ENCODE results near the gene NTN5. TPM values are rescaled to one million over a fixed set of nuclear protein-coding genes. Genes with fewer than 3 reads are reported as not detected.
"Not testable (repeated sequence)": the region's sequence is repeated elsewhere in the genome, so short reads cannot be mapped to it uniquely, and the experiment has no call there.

Gene NTN5
- polyA plus RNA-seq, 1 experiment = 0.10 TPM

GRCh38 chr19:48698046-48698445 lies 25.2 kb upstream of the NTN5 start:
- CTCF ChIA-PET = interaction anchor here (0.8 kb wide), 1 partner anchor 90 kb away, joined by 3 read pairs; no protein-coding TSS in a partner anchor
- TF ChIP-seq CTCF (IDR thresholded peaks at IDR 0.05; ENCODE audit: low read depth, low read length) = no peak
- no peak overlapping the region for H3K4me3 ChIP-seq (ENCODE audit: low read depth, low read length)
- POLR2A ChIA-PET = interaction anchor here (0.7 kb wide), 1 partner anchor 12 kb away, joined by 5 read pairs; no protein-coding TSS in a partner anchor
- H3K9me3 ChIP-seq (ENCODE audit: control insufficient read depth, insufficient read depth, low read length) = peaks cover 1% of the 10 kb centered on the region; the same call in 1 of the 2 replicates
- DNase-seq (ENCODE audit: low read depth, low spot score) = no peak
- H3K27me3 ChIP-seq (ENCODE audit: control insufficient read depth, insufficient read depth, low read length) = peaks cover 14% of the 10 kb centered on the region
- no peak overlapping the region for H3K27ac ChIP-seq (ENCODE audit: low read depth, low read length)

GRCh38 chr19:48696353-48697010 lies 23.7 kb upstream of the NTN5 start:
- no peak for TF ChIP-seq CTCF (IDR thresholded peaks at IDR 0.05; ENCODE audit: low read depth, low read length)
- POLR2A ChIA-PET = interaction anchor here (0.6 kb wide), 2 partner anchors 15 to 18 kb away, joined by 3 to 4 read pairs; no protein-coding TSS in a partner anchor
- Histone ChIP-seq H3K9me3 (ENCODE audit: control insufficient read depth, insufficient read depth, low read length) (no peaks in the 10 kb centered on the region; the same call in 1 of the 2 replicates), H3K4me3 (ENCODE audit: low read depth, low read length) (no peak overlapping the region), H3K27me3 (ENCODE audit: control insufficient read depth, insufficient read depth, low read length) (peaks cover 14% of the 10 kb centered on the region), H3K27ac (ENCODE audit: low read depth, low read length) (no peak overlapping the region)
- DNase-seq (ENCODE audit: low read depth, low spot score) = no peak
- CTCF ChIA-PET = interaction anchor here (0.7 to 1.2 kb wide), 2 partner anchors 21 to 99 kb away, joined by 3 to 5 read pairs; no protein-coding TSS in a partner anchor

GRCh38 chr19:48695743-48696352 lies 23.0 kb upstream of the NTN5 start, which contains the start of gene FUT2:
Gene FUT2, plus strand, starts transcription at chr19:48695971. Its CDS starts 6,986 bp downstream, at chr19:48702957.
- no peak for TF ChIP-seq CTCF (IDR thresholded peaks at IDR 0.05; ENCODE audit: low read depth, low read length)
- POLR2A ChIA-PET = interaction anchor here (0.6 kb wide), 2 partner anchors 15 to 18 kb away, joined by 3 to 4 read pairs; no protein-coding TSS in a partner anchor
- no peak for DNase-seq (ENCODE audit: low read depth, low spot score)
- H3K27ac ChIP-seq (ENCODE audit: low read depth, low read length) = no peak within 1 kb of the TSS
- H3K27me3 ChIP-seq (ENCODE audit: control insufficient read depth, insufficient read depth, low read length) = peaks cover 14% of the 10 kb centered on the region
- no peaks in the 10 kb centered on the region; the same call in 1 of the 2 replicates for H3K9me3 ChIP-seq (ENCODE audit: control insufficient read depth, insufficient read depth, low read length)
- H3K4me3 ChIP-seq (ENCODE audit: low read depth, low read length) = no peak within 1 kb of the TSS
- CTCF ChIA-PET = interaction anchor here (1.2 kb wide), 1 partner anchor 21 kb away, joined by 5 read pairs; no protein-coding TSS in a partner anchor

GRCh38 chr19:48693629-48694028 lies 20.8 kb upstream of the NTN5 start:
- DNase-seq (ENCODE audit: low read depth, low spot score); H3K9me3 ChIP-seq (ENCODE audit: control insufficient read depth, insufficient read depth, low read length); H3K27ac ChIP-seq (ENCODE audit: low read depth, low read length); H3K4me3 ChIP-seq (ENCODE audit: low read depth, low read length): not testable (repeated sequence)
- peaks cover 14% of the 10 kb centered on the region for H3K27me3 ChIP-seq (ENCODE audit: control insufficient read depth, insufficient read depth, low read length)
- POLR2A ChIA-PET = interaction anchor here (0.6 kb wide), 1 partner anchor 106 kb away, joined by 9 read pairs; no protein-coding TSS in a partner anchor
- CTCF ChIA-PET = interaction anchor here (1.9 kb wide), 1 partner anchor 19 kb away, joined by 4 read pairs; no protein-coding TSS in a partner anchor

GRCh38 chr19:48689449-48689848 lies 16.6 kb upstream of the NTN5 start:
- TF ChIP-seq CTCF (IDR thresholded peaks at IDR 0.05; ENCODE audit: low read depth, low read length) = no peak
- Histone ChIP-seq H3K9me3 (ENCODE audit: control insufficient read depth, insufficient read depth, low read length) (no peaks in the 10 kb centered on the region), H3K27me3 (ENCODE audit: control insufficient read depth, insufficient read depth, low read length) (no peaks in the 10 kb centered on the region), H3K27ac (ENCODE audit: low read depth, low read length) (no peak overlapping the region), H3K4me3 (ENCODE audit: low read depth, low read length) (no peak overlapping the region)
- ChIA-PET POLR2A (no interaction called here), CTCF (no interaction called here)
- DNase-seq (ENCODE audit: low read depth, low spot score) = no peak

Measured in AG04450 (cell line).